ENCODE measurements around the gene HLA-DOA.

Gene HLA-DOA

DNA sequence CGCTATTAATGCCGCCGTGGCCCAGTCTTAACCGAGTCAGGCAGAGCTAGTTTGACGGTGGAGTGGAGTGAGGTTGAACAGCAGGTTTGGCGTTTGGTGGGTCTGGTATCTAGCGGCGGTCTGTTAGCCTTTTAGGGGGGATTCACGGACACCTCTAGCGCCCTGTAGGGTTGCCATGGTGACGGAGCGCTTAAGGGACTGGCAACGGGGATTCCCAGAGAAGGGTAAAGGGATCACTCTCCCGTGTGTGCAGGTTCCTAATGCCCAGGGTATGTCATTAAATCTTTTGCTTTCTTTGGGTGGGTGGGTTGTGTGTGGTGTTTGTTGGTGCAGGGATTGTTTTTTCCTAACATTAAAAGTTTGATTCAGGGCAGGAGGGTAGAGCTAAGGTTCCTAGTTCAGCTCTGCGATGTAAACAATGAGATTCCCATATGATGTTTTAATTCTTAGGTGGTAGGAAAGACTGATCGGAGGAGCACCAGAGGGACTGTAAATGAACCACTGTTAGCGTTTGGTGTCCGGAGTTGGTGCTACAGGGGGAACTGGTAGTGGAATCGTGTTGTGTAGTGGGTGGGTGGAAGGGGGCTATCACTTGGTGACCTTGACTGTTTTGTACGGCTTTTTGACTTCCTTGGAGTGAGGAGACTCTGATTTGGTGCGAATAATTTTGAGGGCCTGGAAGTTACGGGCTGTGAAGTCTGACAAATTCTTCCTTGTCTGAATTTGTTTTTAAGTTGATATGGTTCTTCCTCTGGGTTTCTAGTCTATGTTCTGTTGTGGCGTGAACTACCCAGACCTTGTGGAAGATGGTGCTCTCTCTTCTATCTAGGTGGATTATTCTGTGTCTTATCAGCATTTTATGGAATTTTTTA, 36.0 kb downstream of the HLA-DOA start (continued):
- no peak for TF ChIP-seq TSHZ2 (CRISPR knock-in tag; IDR thresholded peaks at IDR 0.05)

DNA sequence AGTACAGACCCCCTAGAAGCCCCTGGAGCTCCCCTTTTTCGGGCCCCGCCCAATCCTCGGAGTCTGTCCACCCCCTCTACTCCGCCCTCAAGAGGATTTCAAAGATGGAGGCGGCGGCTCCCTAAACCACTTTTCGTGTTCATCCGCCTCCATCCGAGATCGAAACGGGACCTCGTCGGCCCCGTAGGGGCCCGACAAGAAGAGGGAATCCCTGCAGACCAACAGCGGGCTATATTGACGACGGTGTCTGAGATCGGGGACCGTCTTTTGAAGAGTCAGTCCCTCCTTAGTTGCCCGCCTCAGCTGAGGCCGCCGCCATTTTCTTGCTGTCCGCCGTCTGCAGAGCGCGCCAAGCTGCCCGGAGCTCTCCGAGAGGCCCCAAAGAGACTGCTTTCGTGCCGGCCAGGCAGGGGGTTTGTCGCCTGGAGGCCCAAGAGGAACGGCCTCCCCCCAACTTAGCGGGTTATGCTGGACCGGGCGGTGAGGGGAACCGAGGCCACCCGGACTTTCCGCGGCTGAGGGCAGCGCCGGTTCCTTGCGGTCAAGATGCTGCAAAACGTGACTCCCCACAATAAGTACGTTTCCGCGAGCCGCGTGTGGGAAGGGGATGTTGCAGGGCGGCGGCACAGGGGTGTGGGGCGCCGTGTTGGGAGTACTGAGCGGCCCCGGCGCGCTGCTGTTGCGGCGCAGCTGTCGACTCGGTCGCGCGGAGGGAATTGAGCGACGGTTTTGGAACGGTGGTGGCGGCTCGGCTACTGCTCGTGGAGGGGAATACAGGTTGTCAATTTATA, 36.8 kb downstream of the HLA-DOA start:
- ATAC-seq = no peak; the same call in 2 of the 3 replicates
- TF ChIP-seq TCF4 (CRISPR knock-in tag; IDR thresholded peaks at IDR 0.05; ENCODE audit: borderline replicate concordance) = no peak
- TF ChIP-seq, protein P1, sequence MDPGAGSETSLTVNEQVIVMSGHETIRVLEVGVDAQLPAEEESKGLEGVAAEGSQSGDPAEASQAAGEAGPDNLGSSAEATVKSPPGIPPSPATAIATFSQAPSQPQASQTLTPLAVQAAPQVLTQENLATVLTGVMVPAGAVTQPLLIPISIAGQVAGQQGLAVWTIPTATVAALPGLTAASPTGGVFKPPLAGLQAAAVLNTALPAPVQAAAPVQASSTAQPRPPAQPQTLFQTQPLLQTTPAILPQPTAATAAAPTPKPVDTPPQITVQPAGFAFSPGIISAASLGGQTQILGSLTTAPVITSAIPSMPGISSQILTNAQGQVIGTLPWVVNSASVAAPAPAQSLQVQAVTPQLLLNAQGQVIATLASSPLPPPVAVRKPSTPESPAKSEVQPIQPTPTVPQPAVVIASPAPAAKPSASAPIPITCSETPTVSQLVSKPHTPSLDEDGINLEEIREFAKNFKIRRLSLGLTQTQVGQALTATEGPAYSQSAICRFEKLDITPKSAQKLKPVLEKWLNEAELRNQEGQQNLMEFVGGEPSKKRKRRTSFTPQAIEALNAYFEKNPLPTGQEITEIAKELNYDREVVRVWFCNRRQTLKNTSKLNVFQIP (CRISPR knock-in tag; IDR thresholded peaks at IDR 0.05; ENCODE audit: borderline replicate concordance, low read depth) = 0 out of 2 replicates have a peak, but pooled peaks have one; percentile 2

DNA sequence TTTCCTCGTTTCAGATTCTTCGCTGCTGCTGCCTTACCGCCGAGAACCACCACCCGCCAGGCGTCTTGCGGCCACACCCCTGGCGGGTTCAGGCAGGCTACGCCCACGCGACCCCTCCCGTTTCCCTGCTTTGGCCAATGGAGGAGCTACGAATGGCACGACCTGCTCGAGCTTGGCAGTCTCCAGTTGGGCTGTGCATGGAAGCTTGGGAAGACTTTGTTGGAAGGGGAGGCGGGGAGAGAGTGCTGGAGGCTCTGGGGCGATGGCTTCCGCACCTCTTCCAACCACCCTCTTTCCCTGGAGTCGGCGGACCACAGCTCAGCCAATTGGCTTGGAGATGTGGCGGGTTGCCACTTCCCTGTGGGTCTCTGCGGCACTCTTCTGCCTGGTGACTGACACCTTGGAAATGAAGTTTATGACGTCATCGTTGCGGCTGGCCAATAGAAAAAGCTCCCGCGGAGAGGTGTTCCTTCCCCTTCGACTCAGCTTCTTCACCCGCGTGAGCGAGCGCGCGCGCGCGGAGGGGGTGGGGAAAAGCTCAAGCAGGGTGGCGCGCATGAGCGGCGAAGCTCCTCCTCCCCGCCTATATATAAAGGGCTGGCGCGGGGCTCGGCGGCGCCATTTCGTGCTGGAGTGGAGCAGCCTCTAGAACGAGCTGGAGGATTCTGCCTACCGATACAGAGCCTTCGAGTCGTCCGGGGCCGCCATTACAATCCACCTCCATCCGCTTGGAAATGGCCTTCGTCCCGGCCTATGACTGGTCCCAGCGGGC, 37.6 kb downstream of the HLA-DOA start:
- peak; percentile 71 for ATAC-seq
- peak; percentile 63 for TF ChIP-seq ZC3H10 (CRISPR knock-in tag; IDR thresholded peaks at IDR 0.05)
- TF ChIP-seq, protein P2, sequence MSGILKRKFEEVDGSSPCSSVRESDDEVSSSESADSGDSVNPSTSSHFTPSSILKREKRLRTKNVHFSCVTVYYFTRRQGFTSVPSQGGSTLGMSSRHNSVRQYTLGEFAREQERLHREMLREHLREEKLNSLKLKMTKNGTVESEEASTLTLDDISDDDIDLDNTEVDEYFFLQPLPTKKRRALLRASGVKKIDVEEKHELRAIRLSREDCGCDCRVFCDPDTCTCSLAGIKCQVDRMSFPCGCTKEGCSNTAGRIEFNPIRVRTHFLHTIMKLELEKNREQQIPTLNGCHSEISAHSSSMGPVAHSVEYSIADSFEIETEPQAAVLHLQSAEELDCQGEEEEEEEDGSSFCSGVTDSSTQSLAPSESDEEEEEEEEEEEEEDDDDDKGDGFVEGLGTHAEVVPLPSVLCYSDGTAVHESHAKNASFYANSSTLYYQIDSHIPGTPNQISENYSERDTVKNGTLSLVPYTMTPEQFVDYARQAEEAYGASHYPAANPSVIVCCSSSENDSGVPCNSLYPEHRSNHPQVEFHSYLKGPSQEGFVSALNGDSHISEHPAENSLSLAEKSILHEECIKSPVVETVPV (CRISPR knock-in tag; IDR thresholded peaks at IDR 0.05) = 0 out of 2 replicates have a peak, but pooled peaks have one; percentile 41
- peak; percentile 93 for TF ChIP-seq ARNTL (CRISPR knock-in tag; IDR thresholded peaks at IDR 0.05; ENCODE audit: borderline replicate concordance, low read depth)
- peak; percentile 60; the same call in 1 of the 2 replicates for TF ChIP-seq TOX (CRISPR knock-in tag; IDR thresholded peaks at IDR 0.05; ENCODE audit: borderline replicate concordance)
- peak; percentile 95 for TF ChIP-seq ZNF565 (CRISPR knock-in tag; conservative IDR thresholded peaks at IDR 0.05; ENCODE audit: low read depth)
- peak; percentile 73; the same call in 1 of the 2 replicates for TF ChIP-seq PATZ1 (CRISPR knock-in tag; IDR thresholded peaks at IDR 0.05; ENCODE audit: borderline replicate concordance)
- peak; percentile 98; the same call in 1 of the 2 replicates for TF ChIP-seq PPARA (CRISPR knock-in tag; IDR thresholded peaks at IDR 0.05; ENCODE audit: borderline replicate concordance)
- no peak for TF ChIP-seq OSR1 (CRISPR knock-in tag; IDR thresholded peaks at IDR 0.05)
- no peak for TF ChIP-seq TCF4 (CRISPR knock-in tag; IDR thresholded peaks at IDR 0.05; ENCODE audit: borderline replicate concordance)
- TF ChIP-seq CREB5 (CRISPR knock-in tag; IDR thresholded peaks at IDR 0.05; ENCODE audit: low read depth) = peak; percentile 99
- TF ChIP-seq SNAI2 (CRISPR knock-in tag; IDR thresholded peaks at IDR 0.05) = peak; percentile 98
- TF ChIP-seq ZNF70 (CRISPR knock-in tag; IDR thresholded peaks at IDR 0.05) = peak; percentile 71
- no peak for TF ChIP-seq ZNF8 (CRISPR knock-in tag; IDR thresholded peaks at IDR 0.05)
- TF ChIP-seq CSDC2 (CRISPR knock-in tag; IDR thresholded peaks at IDR 0.05) = peak; percentile 95
- TF ChIP-seq, protein P1 (CRISPR knock-in tag; IDR thresholded peaks at IDR 0.05; ENCODE audit: borderline replicate concordance, low read depth) = peak; percentile 53; the same call in 1 of the 2 replicates
- TF ChIP-seq ZFP30 (CRISPR knock-in tag; IDR thresholded peaks at IDR 0.05) = peak; percentile 76
- peak; percentile 75 for TF ChIP-seq TSHZ2 (CRISPR knock-in tag; IDR thresholded peaks at IDR 0.05)
- peak; percentile 7; the same call in 1 of the 2 replicates for TF ChIP-seq ESRRG (CRISPR knock-in tag; IDR thresholded peaks at IDR 0.05)
- 0 out of 2 replicates have a peak, but pooled peaks have one; percentile 72 for TF ChIP-seq RARB (CRISPR knock-in tag; IDR thresholded peaks at IDR 0.05)

Measured in SK-N-SH treated with all-trans-retinoic acid at 6 μM for 48 hours (cell line).